Lower lobe of right lung (tissue), 2 donors: ENCODE measurements around the gene ZNF789. TPM values are rescaled to one million over a fixed set of nuclear protein-coding genes. Genes with fewer than 3 reads are reported as not detected.

Experiments
- ATAC-seq, 2 donors: fragments of 200-7000 bp; cut with Tn5 transposase; one replicate each; pipeline ENCODE4 v1.9.1; 2020 to 2022; ENCODE audit warnings: mild to moderate bottlenecking in 2 of 2, moderate library complexity in 2 of 2
- DNase-seq: peaks from one replicate; pipeline ENCODE4 v3.0.0-alpha.2; 2020
- H3K27ac ChIP-seq: fragments of 200-600 bp; one replicate; pipeline ENCODE4 v1.8.0; 2022
- H3K27me3 ChIP-seq: fragments of 200-600 bp; one replicate; pipeline ENCODE4 v1.8.0; 2022; ENCODE audit warnings: low read depth
- H3K36me3 ChIP-seq: fragments of 200-600 bp; one replicate; pipeline ENCODE4 v1.8.0; 2022; ENCODE audit warnings: mild to moderate bottlenecking
- H3K4me1 ChIP-seq: fragments of 200-600 bp; one replicate; pipeline ENCODE4 v1.8.0; 2022
- H3K4me3 ChIP-seq: fragments of 200-600 bp; one replicate; pipeline ENCODE4 v1.8.0; 2022; ENCODE audit warnings: mild to moderate bottlenecking
- H3K9me3 ChIP-seq: fragments of 200-600 bp; one replicate; pipeline ENCODE4 v1.8.0; 2022
- CTCF ChIP-seq: fragments of 200-600 bp; IDR thresholded peaks from one replicate; pipeline ENCODE4 v1.8.0; 2022; ENCODE audit warnings: antibody characterized with exemption, mild to moderate bottlenecking
- intact Hi-C: fragments of 100-400 bp; cut with DNase I; formaldehyde crosslinking; loops from one replicate; pipeline ENCODE4 v1.11.0; 2022
- total RNA-seq: library from RNA; stranded (reverse); fragmentation: NEBNext Ultra II Directional; extraction: Animal tissue kit (Norgen Biotek cat#: 25700); gene quantifications from one replicate; pipeline ENCODE4 v1.2.1, GENCODE V29; 2021
- donor health status: DM: no; HTN: yes; CAD: no; lungs with severe emphysema.

ZNF789 gene
- total RNA-seq, 1 donor from 2014 or later, result 11.1 TPM

- intact Hi-C loops, result no loop called here
- DNase-seq, result peak; percentile 32
- Histone ChIP-seq H3K27ac (no peak overlapping the region), H3K27me3 (no peaks in the 10 kb centered on the region), H3K36me3 (no peaks in the 10 kb centered on the region), H3K9me3 (no peaks in the 10 kb centered on the region), H3K4me1 (peaks cover 30% of the 10 kb centered on the region), H3K4me3 (no peak overlapping the region)
- no peak for TF ChIP-seq CTCF
- ATAC-seq, result no peak
These were observed 3.2 kb upstream of the ZNF789 start for GRCh38 chr7:99469381-99470065.

DNA sequence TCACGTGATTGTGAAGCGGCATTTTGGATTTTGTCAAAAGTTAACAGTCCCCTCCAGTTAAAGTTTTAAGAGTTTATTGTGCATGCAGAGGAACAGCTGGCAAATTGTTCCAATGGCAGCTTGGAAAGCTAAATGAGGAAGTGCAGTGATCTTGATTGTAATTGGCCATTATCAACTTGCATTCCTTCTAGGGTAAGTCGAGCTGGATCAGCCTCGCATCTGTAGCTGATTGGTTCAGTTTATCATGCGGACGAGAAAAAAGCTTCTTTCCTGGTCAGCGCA, 566 bp downstream of the ZNF789 start:
- no peaks in the 10 kb centered on the region for H3K9me3 ChIP-seq
- ATAC-seq (peak; percentile 22 to 34), DNase-seq (peak; percentile 24)
- H3K4me1 ChIP-seq, result peaks cover 17% of the 10 kb centered on the region
- peak overlapping the region; percentile 88 for H3K4me3 ChIP-seq
- no peaks in the 10 kb centered on the region for H3K27me3 ChIP-seq
- intact Hi-C loops, result no loop called here
- H3K36me3 ChIP-seq, result peaks cover 9% of the 10 kb centered on the region
- H3K27ac ChIP-seq, result peak overlapping the region; percentile 82
- TF ChIP-seq CTCF, result no peak

DNA sequence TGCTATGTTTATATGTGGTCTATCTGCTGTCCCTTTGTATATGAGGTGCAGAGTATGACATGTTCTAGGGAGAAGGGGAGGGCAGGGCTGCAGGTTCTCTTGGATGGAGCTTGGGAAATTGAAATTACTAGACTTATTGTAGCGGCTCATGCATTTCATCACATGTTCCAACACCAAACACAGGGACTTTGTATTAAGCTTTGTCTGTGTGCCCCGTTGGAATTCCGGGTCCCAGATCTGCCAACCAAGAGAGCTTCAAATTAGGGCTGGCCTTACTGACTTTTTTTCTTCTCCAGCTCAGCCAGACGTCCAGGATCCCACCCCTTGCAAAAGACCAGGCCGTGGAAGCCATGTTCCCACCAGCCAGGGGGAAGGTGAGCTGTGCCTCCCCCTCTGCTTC, 3.4 kb downstream of the ZNF789 start:
- Histone ChIP-seq H3K27me3 (no peaks in the 10 kb centered on the region), H3K36me3 (peaks cover 32% of the 10 kb centered on the region), H3K9me3 (no peaks in the 10 kb centered on the region), H3K27ac (no peak overlapping the region), H3K4me1 (peaks cover 26% of the 10 kb centered on the region), H3K4me3 (no peak overlapping the region)
- peak; percentile 6 for DNase-seq
- no peak for ATAC-seq
- no peak for TF ChIP-seq CTCF
- intact Hi-C loops, result no loop called here

DNA sequence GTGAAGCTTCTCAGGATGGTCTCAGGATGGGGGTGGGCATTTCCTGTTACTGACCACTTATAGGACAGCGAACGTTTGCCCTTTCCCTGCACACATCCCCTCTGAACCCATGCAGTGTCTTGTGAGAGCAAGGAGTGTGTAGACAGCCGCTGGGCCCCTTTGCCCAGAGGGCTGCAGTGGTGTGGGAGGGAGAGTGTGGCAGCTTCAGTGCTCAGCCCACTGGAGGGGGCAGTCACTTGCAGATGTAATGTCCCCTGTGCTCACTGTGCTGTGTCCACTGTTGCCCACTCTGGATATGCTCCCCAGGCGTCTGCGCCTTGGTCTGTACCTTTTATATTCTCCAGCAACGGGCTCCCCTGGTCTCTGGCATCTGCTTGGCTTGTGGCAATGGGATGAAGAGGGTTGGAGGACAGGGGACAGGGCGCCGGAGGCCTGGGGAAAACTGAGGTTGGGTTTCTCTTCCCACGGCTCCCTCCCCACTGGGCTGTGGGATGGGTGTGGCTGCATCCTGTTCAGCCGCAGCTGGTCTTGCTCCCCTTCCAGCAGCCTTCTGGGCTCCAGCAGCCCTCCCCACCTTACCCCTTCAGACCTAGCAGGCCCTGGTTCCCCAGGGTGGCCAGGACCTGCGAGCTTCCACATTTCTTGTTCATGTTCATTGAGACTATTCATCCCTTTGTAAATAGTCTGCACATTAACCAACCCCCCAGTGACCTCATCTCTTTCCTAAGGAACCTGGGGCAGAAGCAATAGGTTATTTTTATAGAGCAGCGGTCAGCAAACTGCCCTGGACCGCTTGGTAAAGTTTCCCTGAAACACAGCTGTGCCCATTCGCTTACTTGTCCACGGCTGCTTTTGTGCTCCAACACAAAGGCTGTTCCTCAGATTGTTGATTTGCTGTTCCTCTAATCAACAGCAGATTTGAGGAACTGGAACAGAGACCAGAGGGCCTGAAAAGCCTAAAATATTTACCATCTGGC, 6.1 kb downstream of the ZNF789 start:
- Histone ChIP-seq H3K9me3 (no peaks in the 10 kb centered on the region), H3K4me1 (peaks cover 15% of the 10 kb centered on the region), H3K27me3 (no peaks in the 10 kb centered on the region), H3K27ac (no peak overlapping the region), H3K36me3 (peaks cover 52% of the 10 kb centered on the region), H3K4me3 (no peak overlapping the region)
- ATAC-seq, result peak; percentile 21 to 31
- no peak for TF ChIP-seq CTCF
- intact Hi-C loops, result no loop called here
- peak; percentile 35 for DNase-seq

GRCh38 chr7:99485094-99485493, 12.4 kb downstream of the ZNF789 start:
- Histone ChIP-seq H3K4me1 (no peaks in the 10 kb centered on the region), H3K27ac (no peak overlapping the region), H3K9me3 (no peaks in the 10 kb centered on the region), H3K27me3 (no peaks in the 10 kb centered on the region), H3K36me3 (peaks cover 47% of the 10 kb centered on the region), H3K4me3 (no peak overlapping the region)
- intact Hi-C loops, result loop anchor here (10.0 kb wide), 1 partner anchor 60 kb away; no protein-coding TSS in a partner anchor
- no peak for TF ChIP-seq CTCF
- DNase-seq, result no peak
- ATAC-seq, result no peak
